Gastroesophageal sphincter (tissue), 4 donors: ENCODE data around the gene C3orf20. TPM values are rescaled to one million over a fixed set of nuclear protein-coding genes. Genes with fewer than 3 reads are reported as not detected.

Source experiments
- ATAC-seq: fragments of 150-250 bp; one replicate; pipeline ENCODE4 v1.9.1; 2016; ENCODE audit warnings: mild to moderate bottlenecking, moderate library complexity
- H3K27ac ChIP-seq, 4 donors: fragments of 200-600 bp; sonication (generic) in 3 of 4; 1 replicate in 3 of 4; 2 replicates in 1 of 4; pipeline ENCODE4 v1.5.1; 2016 to 2019
- H3K27me3 ChIP-seq: fragments of 200-600 bp; sonication (generic); one replicate; pipeline ENCODE4 v1.5.1; 2019
- H3K36me3 ChIP-seq, 2 donors: fragments of 200-600 bp; sonication (generic); one replicate each; pipeline ENCODE4 v1.5.1; 2019; ENCODE audit warnings: control low read depth in 1 of 2
- H3K4me1 ChIP-seq, 3 donors: fragments of 200-600 bp; sonication (generic); 1 replicate in 2 of 3; 2 replicates in 1 of 3; pipeline ENCODE4 v1.5.1; 2016 to 2019; ENCODE audit warnings: control low read depth in 2 of 3
- H3K4me3 ChIP-seq, 2 donors: fragments of 200-600 bp; sonication (generic); one replicate each; pipeline ENCODE4 v1.5.1; 2019; ENCODE audit warnings: mild to moderate bottlenecking in 1 of 2, moderate library complexity in 1 of 2
- H3K9me3 ChIP-seq, 3 donors: fragments of 200-600 bp; sonication (generic); one replicate each; pipeline ENCODE4 v1.5.1; 2017 to 2019; ENCODE audit warnings: control low read depth in 2 of 3
- EP300 ChIP-seq: sonication (generic); formaldehyde crosslinking; IDR thresholded peaks from one replicate; pipeline ENCODE4 v1.6.1; 2017; ENCODE audit warnings: antibody characterized with exemption, mild to moderate bottlenecking
- POLR2A ChIP-seq, 2 donors: fragments of 450-650 bp; IDR thresholded peaks; one replicate each; pipeline ENCODE4 v1.6.1; 2017; ENCODE audit warnings: antibody characterized with exemption in 2 of 2, mild to moderate bottlenecking in 2 of 2, moderate library complexity in 1 of 2
- POLR2AphosphoS5 ChIP-seq: sonication (generic); formaldehyde crosslinking; IDR thresholded peaks from one replicate; pipeline ENCODE4 v1.6.1; 2017; ENCODE audit warnings: antibody characterized with exemption
- WGBS, 2 donors: methylation state at CpG; one replicate each; pipeline ENCODE4 v1.1.5; 2018; ENCODE audit warnings: low coverage in 1 of 2; 5-methylcytosine and 5-hydroxymethylcytosine counted together
- total RNA-seq, 4 donors: library from RNA; depleted of rRNA; stranded (reverse); fragments of >200 nt; gene quantifications; one replicate each; pipeline ENCODE4 v1.1.0, GENCODE V29; 2016
- TF ChIP-seq, protein P1 (sequence below), 4 experiments: fragments of 200-600 bp in 2 of 4; fragments of 450-650 bp in 2 of 4; sonication (generic) in 1 of 4; IDR thresholded peaks; one replicate each; pipeline ENCODE4 v1.5.1; 2017 to 2019; ENCODE audit warnings: antibody characterized with exemption in 4 of 4, mild to moderate bottlenecking in 2 of 4, moderate library complexity in 2 of 4

Gene C3orf20
- total RNA-seq, 4 donors from 2014 or later: 0.13 TPM; not detected in 3

DNA sequence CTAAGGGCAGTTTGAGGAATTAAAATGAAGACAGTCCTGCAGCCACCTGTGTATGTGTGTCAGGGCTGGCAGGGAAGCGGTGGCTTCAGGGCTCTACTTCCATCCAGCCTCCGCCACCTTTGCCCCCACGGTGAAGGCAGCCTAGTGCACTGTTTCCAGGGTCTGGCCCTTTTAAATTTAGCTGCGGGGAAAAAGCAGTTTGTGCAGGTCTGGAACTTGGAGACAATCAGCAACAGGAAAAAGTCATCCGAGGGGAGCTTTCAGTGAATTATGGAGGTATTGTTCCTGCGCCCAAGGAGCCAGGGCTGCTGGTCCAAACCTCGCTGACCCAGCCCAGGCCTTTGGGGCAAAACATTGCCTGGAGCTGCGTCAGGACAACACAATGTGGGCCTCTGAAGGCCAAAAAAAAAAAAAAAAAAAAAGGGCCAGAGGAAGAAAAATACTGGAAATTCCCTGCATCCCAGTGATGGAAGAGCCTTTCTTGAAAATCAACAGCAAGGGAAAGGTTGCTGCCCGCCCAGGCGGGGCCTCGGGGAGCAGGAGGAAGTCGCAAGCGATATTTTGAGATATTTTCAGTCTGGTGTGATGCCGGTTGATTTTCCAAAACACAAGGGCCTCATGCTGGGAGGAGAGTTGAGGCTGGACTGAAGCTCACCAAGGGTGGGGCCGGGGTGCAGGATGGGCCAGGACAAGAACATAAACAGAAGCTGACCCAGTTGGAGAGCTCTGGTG is 118.4 kb downstream of the C3orf20 start:
- H3K4me3 ChIP-seq: no peak overlapping the region
- ATAC-seq: peak; percentile 65
- TF ChIP-seq EP300: no peak
- no peak for TF ChIP-seq POLR2AphosphoS5
- TF ChIP-seq POLR2A (IDR thresholded peaks at IDR 0.05): no peak
- TF ChIP-seq, protein P1, sequence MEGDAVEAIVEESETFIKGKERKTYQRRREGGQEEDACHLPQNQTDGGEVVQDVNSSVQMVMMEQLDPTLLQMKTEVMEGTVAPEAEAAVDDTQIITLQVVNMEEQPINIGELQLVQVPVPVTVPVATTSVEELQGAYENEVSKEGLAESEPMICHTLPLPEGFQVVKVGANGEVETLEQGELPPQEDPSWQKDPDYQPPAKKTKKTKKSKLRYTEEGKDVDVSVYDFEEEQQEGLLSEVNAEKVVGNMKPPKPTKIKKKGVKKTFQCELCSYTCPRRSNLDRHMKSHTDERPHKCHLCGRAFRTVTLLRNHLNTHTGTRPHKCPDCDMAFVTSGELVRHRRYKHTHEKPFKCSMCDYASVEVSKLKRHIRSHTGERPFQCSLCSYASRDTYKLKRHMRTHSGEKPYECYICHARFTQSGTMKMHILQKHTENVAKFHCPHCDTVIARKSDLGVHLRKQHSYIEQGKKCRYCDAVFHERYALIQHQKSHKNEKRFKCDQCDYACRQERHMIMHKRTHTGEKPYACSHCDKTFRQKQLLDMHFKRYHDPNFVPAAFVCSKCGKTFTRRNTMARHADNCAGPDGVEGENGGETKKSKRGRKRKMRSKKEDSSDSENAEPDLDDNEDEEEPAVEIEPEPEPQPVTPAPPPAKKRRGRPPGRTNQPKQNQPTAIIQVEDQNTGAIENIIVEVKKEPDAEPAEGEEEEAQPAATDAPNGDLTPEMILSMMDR (IDR thresholded peaks at IDR 0.05): no peak
- 40 to 41% methylated on average over 1 to 13 of the region's 15 CpGs for WGBS, 2 donors
- peak overlapping the region in 3 of 4 donors; percentile 13 to 57 (median 22) for H3K27ac ChIP-seq
- H3K27me3 ChIP-seq: peaks cover 12% of the 10 kb centered on the region
- no peaks in the 10 kb centered on the region for H3K9me3 ChIP-seq
- peaks cover 0 to 36% (median 11%) of the 10 kb centered on the region in 3 donors for H3K4me1 ChIP-seq
- no peaks in the 10 kb centered on the region for H3K36me3 ChIP-seq

DNA sequence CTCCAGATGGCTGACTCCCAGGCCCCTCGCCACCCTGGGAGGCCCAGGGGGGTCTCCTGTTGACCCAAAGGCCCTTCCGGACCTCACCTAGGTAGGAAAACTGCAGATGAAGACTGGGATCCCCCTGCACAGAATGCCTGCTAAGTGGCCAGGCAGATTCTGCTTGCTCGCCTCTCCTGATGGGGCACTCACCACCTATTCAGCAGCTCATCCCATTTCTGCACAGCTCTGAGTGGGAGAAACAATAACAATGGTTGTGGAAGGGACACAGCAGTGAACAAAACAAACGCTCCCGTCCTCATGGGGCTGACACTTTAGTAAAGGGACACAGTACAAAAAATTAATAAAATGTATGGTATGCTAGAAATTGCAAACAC is 118.9 kb downstream of the C3orf20 start:
- peaks cover 0 to 36% (median 11%) of the 10 kb centered on the region in 3 donors for H3K4me1 ChIP-seq
- no peaks in the 10 kb centered on the region for H3K9me3 ChIP-seq
- no peak for TF ChIP-seq POLR2A (IDR thresholded peaks at IDR 0.05)
- TF ChIP-seq EP300: no peak
- no peak for TF ChIP-seq POLR2AphosphoS5
- TF ChIP-seq, protein P1 (IDR thresholded peaks at IDR 0.05): no peak
- 70 to 88% methylated on average over 3 to 5 of the region's 5 CpGs for WGBS, 2 donors
- peaks cover 12% of the 10 kb centered on the region for H3K27me3 ChIP-seq
- H3K36me3 ChIP-seq: no peaks in the 10 kb centered on the region
- ATAC-seq: no peak
- peak overlapping the region in 2 of 4 donors; percentile 13 to 22 for H3K27ac ChIP-seq
- H3K4me3 ChIP-seq: no peak overlapping the region

DNA sequence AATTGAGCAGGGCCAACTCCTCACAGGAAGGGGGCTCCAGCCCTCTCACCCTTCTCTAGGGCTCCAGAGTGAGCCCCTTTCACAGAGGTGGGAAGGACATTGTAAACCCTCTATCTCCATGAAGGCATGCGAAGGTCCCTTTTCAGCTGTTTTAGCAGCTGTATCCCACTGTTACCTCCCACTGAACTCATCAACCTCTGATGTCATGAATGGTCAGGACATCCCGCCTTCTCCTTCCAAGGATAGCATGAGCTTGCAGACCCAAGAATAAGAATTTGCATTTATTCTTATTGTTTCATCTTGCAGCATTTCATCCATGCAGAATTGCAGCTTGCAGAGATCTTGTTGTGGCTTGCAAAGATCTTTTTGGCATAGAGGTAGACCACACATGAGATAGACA is 119.5 kb downstream of the C3orf20 start:
- Histone ChIP-seq H3K4me3 (no peak overlapping the region), H3K27ac (no peak overlapping the region), H3K27me3 (peaks cover 15% of the 10 kb centered on the region), H3K36me3 (no peaks in the 10 kb centered on the region), H3K4me1 (peaks cover 0 to 36% (median 11%) of the 10 kb centered on the region in 3 donors), H3K9me3 (no peaks in the 10 kb centered on the region)
- TF ChIP-seq, protein P1 (IDR thresholded peaks at IDR 0.05): no peak
- TF ChIP-seq POLR2A (IDR thresholded peaks at IDR 0.05): no peak
- TF ChIP-seq EP300: no peak
- no peak for TF ChIP-seq POLR2AphosphoS5
- 87 to 100% methylated on average over 1 to 2 of the region's 2 CpGs for WGBS, 2 donors
- ATAC-seq: no peak

DNA sequence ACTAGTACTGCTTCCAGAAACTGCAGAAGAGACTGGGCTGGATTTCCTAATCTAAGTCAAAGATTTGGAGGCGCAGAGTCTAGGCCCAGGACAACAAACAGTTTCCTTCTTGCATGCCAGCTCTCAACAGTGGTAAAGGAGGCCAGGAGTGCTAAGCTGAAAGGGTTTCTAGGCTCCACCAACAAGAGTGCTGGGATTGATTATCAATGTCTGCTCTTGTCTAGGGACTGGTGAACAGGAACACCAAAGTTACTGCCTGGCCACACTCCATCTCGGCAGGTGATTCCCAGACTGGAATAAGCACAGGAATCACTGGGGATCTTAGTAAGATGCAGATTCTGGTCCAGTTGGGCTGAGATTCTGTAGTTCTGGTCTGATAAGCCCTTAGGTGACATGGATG is 121.1 kb downstream of the C3orf20 start:
- Histone ChIP-seq H3K4me1 (peaks cover 0 to 36% (median 11%) of the 10 kb centered on the region in 3 donors), H3K36me3 (no peaks in the 10 kb centered on the region), H3K9me3 (no peaks in the 10 kb centered on the region), H3K27me3 (peaks cover 15% of the 10 kb centered on the region), H3K4me3 (no peak overlapping the region), H3K27ac (no peak overlapping the region)
- TF ChIP-seq POLR2A (IDR thresholded peaks at IDR 0.05): no peak
- no peak for TF ChIP-seq EP300
- ATAC-seq: no peak
- 71% methylated on average over 1 of the region's 2 CpGs; no CpG with 5 or more reads in 1 of the 2 donors for WGBS, 2 donors

DNA sequence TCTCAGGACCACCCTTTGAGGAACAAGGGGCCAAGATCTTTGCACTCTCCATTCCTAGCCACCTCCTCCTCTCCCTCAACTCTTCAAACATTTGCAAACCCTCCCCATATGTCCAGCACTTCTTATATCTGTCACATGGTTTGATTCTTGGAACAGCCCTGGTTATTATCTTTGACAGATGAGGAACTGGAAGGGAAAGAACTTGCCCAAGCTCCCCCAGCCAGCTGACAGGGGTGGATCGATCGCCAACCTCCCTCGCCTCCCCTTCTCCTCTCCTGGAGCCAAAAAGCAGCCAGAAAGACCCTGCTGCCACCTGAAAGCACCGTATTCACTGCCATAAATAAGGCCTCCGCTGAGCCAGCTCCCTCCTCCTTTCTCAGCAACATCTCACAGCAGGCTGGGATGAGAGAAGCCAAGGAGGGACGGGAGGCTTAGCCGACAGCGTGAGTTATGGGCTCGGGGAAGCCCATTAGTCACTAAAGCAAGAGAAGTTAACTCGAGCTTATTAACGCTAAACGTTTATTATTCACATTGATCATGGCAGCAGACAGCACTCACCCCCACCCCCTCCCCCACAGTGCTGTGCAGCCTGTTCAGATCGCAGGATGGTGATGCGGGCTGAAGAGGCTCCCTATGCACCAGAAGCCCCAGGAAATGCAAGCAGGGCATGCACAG is 121.6 kb downstream of the C3orf20 start:
- H3K27ac ChIP-seq: no peak overlapping the region
- no peaks in the 10 kb centered on the region for H3K36me3 ChIP-seq
- 32 to 36% methylated on average over 3 to 8 of the region's 14 CpGs for WGBS, 2 donors
- no peak for TF ChIP-seq POLR2A (IDR thresholded peaks at IDR 0.05)
- no peaks in the 10 kb centered on the region for H3K9me3 ChIP-seq
- peaks cover 0 to 31% (median 11%) of the 10 kb centered on the region in 3 donors for H3K4me1 ChIP-seq
- H3K27me3 ChIP-seq: peaks cover 15% of the 10 kb centered on the region
- no peak overlapping the region for H3K4me3 ChIP-seq
- ATAC-seq: no peak
